Activated gamma-delta T cell treated with Interleukin-2 at 50 U/mL for 16 hours (primary cell): ENCODE measurements around the gene SCAMP2.

Source experiments
- DNase-seq: peaks from one replicate; pipeline ENCODE4 v3.0.0-alpha.2; 2020

Gene SCAMP2

GRCh38 chr15:74857671-74858368, 15.3 kb downstream of the SCAMP2 start:
- DNase-seq = no peak

- DNase-seq = no peak
Observed at GRCh38 chr15:74857082-74857655, 16.0 kb downstream of the SCAMP2 start.

- no peak for DNase-seq
Observed at GRCh38 chr15:74856537-74856936, 16.6 kb downstream of the SCAMP2 start.

- no peak for DNase-seq
Observed at GRCh38 chr15:74855857-74856256, 17.3 kb downstream of the SCAMP2 start.

GRCh38 chr15:74854453-74855022, 18.6 kb downstream of the SCAMP2 start:
- DNase-seq = no peak

GRCh38 chr15:74851960-74852359, 21.2 kb downstream of the SCAMP2 start:
- DNase-seq = no peak

- DNase-seq = no peak
Observed at GRCh38 chr15:74850393-74850792, 22.8 kb downstream of the SCAMP2 start.

GRCh38 chr15:74847432-74847831, 25.7 kb downstream of the SCAMP2 start:
- no peak for DNase-seq

GRCh38 chr15:74845581-74845980, 27.6 kb downstream of the SCAMP2 start:
- no peak for DNase-seq

- peak; percentile 63 for DNase-seq
Observed at GRCh38 chr15:74845208-74845568, 28.0 kb downstream of the SCAMP2 start.

- no peak for DNase-seq
Observed at GRCh38 chr15:74844319-74845207, 28.6 kb downstream of the SCAMP2 start.

GRCh38 chr15:74843891-74844299, 29.3 kb downstream of the SCAMP2 start:
- DNase-seq = no peak

GRCh38 chr15:74843445-74843828, 29.7 kb downstream of the SCAMP2 start:
- DNase-seq = no peak

GRCh38 chr15:74842581-74843444, 30.4 kb downstream of the SCAMP2 start, which contains the start of gene ULK3:
Gene ULK3, minus strand, starts transcription at chr15:74843156. Its CDS starts 51 bp downstream, at chr15:74843105.
- DNase-seq = peak; percentile 92

- DNase-seq = no peak
Observed at GRCh38 chr15:74841891-74842373, 31.2 kb downstream of the SCAMP2 start.

GRCh38 chr15:74840851-74841775, 32.1 kb downstream of the SCAMP2 start:
- DNase-seq = no peak

GRCh38 chr15:74839526-74840395, 33.4 kb downstream of the SCAMP2 start:
- no peak for DNase-seq

- no peak for DNase-seq
Observed at GRCh38 chr15:74838746-74839525, 34.2 kb downstream of the SCAMP2 start.

GRCh38 chr15:74838137-74838516, 35.0 kb downstream of the SCAMP2 start:
- no peak for DNase-seq
